ENCODE results near the gene ABCA6.

DNA sequence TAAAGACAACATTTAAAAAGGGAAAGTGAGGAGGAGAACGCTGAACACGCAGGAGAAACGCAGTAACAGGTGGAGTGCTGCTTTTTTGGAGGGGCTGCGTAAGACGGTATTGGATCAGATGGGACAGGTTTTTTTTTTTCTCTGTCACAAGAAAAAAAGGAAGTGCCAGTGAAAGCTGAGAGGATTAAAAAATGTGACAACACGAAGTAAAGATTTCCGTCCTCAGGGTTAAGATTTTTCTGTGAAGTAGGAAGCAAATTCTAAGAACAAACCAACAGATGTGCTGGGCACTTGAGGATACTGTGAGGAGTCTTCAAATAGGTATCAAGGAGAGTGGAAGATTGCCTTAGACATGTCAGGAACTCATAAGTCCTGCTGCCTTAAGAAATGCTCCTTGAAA is 75.2 kb downstream of the ABCA6 start:
- TF ChIP-seq, protein P1, sequence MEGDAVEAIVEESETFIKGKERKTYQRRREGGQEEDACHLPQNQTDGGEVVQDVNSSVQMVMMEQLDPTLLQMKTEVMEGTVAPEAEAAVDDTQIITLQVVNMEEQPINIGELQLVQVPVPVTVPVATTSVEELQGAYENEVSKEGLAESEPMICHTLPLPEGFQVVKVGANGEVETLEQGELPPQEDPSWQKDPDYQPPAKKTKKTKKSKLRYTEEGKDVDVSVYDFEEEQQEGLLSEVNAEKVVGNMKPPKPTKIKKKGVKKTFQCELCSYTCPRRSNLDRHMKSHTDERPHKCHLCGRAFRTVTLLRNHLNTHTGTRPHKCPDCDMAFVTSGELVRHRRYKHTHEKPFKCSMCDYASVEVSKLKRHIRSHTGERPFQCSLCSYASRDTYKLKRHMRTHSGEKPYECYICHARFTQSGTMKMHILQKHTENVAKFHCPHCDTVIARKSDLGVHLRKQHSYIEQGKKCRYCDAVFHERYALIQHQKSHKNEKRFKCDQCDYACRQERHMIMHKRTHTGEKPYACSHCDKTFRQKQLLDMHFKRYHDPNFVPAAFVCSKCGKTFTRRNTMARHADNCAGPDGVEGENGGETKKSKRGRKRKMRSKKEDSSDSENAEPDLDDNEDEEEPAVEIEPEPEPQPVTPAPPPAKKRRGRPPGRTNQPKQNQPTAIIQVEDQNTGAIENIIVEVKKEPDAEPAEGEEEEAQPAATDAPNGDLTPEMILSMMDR (IDR thresholded peaks at IDR 0.05; ENCODE audit: low read depth, low read length), result no peak
- no peak for TF ChIP-seq EZH2phosphoT487 (IDR thresholded peaks at IDR 0.05; ENCODE audit: low read depth)
